Loucy (cell line): ENCODE data around the gene ZKSCAN1.

ENCODE experiments used
- EZH2phosphoT487 ChIP-seq: fragments of 200-600 bp; IDR thresholded peaks from 2 replicates; pipeline ENCODE4 v1.6.1; 2018; ENCODE audit warnings: antibody characterized with exemption, mild to moderate bottlenecking, moderate library complexity, borderline replicate concordance
- TF ChIP-seq, protein P1 (sequence below): fragments of 200-600 bp; sonication (generic); conservative IDR thresholded peaks from 2 replicates; pipeline ENCODE4 v1.5.1; 2014; ENCODE audit warnings: mild to moderate bottlenecking, antibody characterized with exemption, low read length

GRCh38 chr7:100034871-100035510 is 19.6 kb downstream of the ZKSCAN1 start:
- TF ChIP-seq, protein P1, sequence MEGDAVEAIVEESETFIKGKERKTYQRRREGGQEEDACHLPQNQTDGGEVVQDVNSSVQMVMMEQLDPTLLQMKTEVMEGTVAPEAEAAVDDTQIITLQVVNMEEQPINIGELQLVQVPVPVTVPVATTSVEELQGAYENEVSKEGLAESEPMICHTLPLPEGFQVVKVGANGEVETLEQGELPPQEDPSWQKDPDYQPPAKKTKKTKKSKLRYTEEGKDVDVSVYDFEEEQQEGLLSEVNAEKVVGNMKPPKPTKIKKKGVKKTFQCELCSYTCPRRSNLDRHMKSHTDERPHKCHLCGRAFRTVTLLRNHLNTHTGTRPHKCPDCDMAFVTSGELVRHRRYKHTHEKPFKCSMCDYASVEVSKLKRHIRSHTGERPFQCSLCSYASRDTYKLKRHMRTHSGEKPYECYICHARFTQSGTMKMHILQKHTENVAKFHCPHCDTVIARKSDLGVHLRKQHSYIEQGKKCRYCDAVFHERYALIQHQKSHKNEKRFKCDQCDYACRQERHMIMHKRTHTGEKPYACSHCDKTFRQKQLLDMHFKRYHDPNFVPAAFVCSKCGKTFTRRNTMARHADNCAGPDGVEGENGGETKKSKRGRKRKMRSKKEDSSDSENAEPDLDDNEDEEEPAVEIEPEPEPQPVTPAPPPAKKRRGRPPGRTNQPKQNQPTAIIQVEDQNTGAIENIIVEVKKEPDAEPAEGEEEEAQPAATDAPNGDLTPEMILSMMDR: no peak
- no peak for TF ChIP-seq EZH2phosphoT487
